ENCODE data around the gene GLT8D1. TPM values are rescaled to one million over a fixed set of nuclear protein-coding genes. Genes with fewer than 3 reads are reported as not detected.

GLT8D1 gene
- total RNA-seq, 4 donors from 2014 or later = 31.6 to 40.3 (median 35.7) TPM

DNA sequence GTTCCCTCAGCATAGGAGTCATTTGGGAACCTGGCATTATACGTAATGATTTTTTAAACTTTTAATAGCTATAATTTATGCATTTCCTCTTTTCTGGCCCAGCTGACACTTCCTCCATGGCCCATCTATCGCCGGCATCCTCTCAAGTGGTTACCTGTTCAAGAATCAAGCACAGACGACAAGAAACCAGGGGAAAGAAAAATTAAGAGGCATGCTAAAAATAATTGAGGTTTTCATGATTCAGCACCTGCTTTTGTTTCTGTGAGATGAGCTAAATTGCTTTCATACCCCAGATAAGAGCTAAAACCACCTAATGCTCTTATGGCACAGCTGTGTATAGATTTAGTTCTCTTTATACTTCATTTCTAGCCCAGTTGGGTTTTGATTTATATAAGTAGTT is 2.0 kb upstream of the GLT8D1 start:
- WGBS = 64% methylated on average over 4 of the region's 4 CpGs
- DNase-seq (ENCODE audit: extremely low spot score) = no peak
- intact Hi-C loops (cut with DNase I) = no loop called here

DNA sequence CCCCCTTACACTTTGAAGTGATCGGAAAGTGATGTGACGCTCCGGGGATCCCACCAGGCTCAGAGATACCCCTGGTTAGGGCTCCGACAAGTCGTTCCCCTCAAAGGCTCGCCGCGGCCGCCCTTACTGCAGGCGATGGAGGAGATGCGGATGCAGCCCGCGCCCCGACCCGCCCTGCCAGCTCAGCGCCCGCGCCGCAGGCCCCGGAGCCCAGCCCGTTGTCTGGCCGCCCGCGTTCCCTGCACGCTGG is 228 bp downstream of the GLT8D1 start:
- intact Hi-C loops (cut with DNase I) = no loop called here
- Histone ChIP-seq H3K4me1 (peaks cover 29 to 53% (median 50%) of the 10 kb centered on the region in 4 donors), H3K4me3 (peak overlapping the region; percentile 69 to 98 (median 92)), H3K36me3 (peaks cover 8 to 29% (median 16%) of the 10 kb centered on the region in 4 donors), H3K27me3 (no peaks in the 10 kb centered on the region), H3K27ac (replicated peaks in 1 of 4) (peak overlapping the region; percentile 89 to 94 (median 94)), H3K9me3 (peaks cover 0 to 3% (median 0%) of the 10 kb centered on the region in 4 donors)
- DNase-seq (ENCODE audit: extremely low spot score) = no peak
- no CpG with 5 or more reads among the region's 25 CpGs for WGBS
- TF ChIP-seq POLR2AphosphoS5 (IDR thresholded peaks at IDR 0.05) (no peak), POLR2A (IDR thresholded peaks at IDR 0.05; ENCODE audit: low read depth) (peak; percentile 37), EP300 (IDR thresholded peaks at IDR 0.05) (no peak)
- TF ChIP-seq, protein P1, sequence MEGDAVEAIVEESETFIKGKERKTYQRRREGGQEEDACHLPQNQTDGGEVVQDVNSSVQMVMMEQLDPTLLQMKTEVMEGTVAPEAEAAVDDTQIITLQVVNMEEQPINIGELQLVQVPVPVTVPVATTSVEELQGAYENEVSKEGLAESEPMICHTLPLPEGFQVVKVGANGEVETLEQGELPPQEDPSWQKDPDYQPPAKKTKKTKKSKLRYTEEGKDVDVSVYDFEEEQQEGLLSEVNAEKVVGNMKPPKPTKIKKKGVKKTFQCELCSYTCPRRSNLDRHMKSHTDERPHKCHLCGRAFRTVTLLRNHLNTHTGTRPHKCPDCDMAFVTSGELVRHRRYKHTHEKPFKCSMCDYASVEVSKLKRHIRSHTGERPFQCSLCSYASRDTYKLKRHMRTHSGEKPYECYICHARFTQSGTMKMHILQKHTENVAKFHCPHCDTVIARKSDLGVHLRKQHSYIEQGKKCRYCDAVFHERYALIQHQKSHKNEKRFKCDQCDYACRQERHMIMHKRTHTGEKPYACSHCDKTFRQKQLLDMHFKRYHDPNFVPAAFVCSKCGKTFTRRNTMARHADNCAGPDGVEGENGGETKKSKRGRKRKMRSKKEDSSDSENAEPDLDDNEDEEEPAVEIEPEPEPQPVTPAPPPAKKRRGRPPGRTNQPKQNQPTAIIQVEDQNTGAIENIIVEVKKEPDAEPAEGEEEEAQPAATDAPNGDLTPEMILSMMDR (IDR thresholded peaks at IDR 0.05) = no peak

More for the DNA sequence above, 2.0 kb upstream of the GLT8D1 start:
- H3K27me3 ChIP-seq = no peaks in the 10 kb centered on the region
- peak overlapping the region in 1 of 4 donors; percentile 94 for H3K27ac ChIP-seq (replicated peaks in 1 of 4)
- H3K9me3 ChIP-seq = peaks cover 0 to 3% (median 0%) of the 10 kb centered on the region in 4 donors
- H3K36me3 ChIP-seq = peaks cover 8 to 43% (median 21%) of the 10 kb centered on the region in 4 donors
- peaks cover 29 to 46% (median 43%) of the 10 kb centered on the region in 4 donors for H3K4me1 ChIP-seq
- no peak for TF ChIP-seq POLR2AphosphoS5 (IDR thresholded peaks at IDR 0.05)
- TF ChIP-seq, protein P1 (IDR thresholded peaks at IDR 0.05) = no peak
- H3K4me3 ChIP-seq = peak overlapping the region in 2 of 4 donors; percentile 69 to 91

DNA sequence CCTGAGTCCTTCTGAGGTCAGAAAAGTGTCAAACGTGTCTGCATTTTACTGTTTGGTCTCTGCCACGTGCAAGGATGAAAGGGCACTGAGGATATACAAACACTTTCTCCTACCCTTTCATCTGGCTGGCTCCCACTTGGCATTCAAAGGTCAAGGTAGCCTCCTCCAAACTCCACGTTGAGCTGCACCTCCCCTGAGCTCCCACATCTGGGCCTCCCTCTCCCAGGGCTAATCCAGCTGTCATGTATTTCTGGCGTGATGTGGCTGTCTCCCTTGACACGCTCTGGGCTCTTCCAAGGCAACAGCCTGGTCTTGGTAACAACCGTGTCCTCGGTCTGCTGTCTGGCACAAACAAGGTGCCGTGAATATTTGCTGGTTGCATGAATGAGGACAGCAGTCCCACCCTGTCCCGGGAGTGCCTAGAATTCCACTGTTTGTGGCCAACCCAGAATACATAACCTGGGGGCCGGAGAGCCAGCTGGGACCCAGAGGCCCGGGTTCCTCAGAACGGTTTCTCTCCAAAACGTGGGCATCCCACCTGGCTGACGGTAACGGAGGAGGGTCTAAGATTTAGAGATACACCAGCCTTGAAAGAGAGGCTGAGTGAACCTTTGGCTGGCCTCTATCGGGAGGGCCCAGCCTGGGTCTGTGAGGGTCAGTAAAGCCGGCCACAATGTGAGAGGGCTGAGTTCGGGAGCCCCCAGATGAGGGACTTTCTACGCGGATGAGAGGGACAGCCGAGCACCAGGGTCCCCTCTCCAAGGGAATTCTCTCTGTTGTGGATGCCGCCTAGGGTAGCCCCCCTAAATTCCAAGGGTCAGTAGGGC is 767 bp downstream of the GLT8D1 start:
- no peak for TF ChIP-seq EP300 (IDR thresholded peaks at IDR 0.05)
- TF ChIP-seq, protein P1 (IDR thresholded peaks at IDR 0.05) = no peak
- peaks cover 0 to 3% (median 0%) of the 10 kb centered on the region in 4 donors for H3K9me3 ChIP-seq
- H3K4me1 ChIP-seq = peaks cover 29 to 53% (median 50%) of the 10 kb centered on the region in 4 donors
- DNase-seq (ENCODE audit: extremely low spot score) = no peak
- peak overlapping the region; percentile 69 to 98 (median 92) for H3K4me3 ChIP-seq
- 5% methylated on average over 11 of the region's 22 CpGs for WGBS
- intact Hi-C loops (cut with DNase I) = no loop called here
- H3K27ac ChIP-seq (replicated peaks in 1 of 4) = peak overlapping the region; percentile 89 to 94 (median 94)
- H3K27me3 ChIP-seq = no peaks in the 10 kb centered on the region
- peaks cover 8 to 27% (median 18%) of the 10 kb centered on the region in 4 donors for H3K36me3 ChIP-seq

DNA sequence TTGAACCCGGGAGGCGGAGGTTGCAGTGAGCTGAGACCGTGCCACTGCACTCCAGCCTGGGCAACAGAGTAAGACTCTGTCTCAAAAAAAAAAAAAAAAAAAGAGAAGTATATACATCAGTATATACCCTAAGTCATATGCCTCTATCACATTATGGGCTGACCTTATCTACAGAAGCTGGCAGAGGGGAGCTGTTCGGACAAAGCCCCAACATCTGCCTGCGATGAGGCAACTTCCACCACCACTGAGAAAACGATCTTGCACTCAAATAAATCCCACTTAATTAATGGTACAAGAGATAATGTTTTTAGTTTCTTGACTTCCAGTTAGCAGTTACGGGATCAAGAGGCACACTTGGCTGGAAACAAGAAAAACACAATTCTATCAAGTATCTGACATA is 2.2 kb downstream of the GLT8D1 start:
- peaks cover 29 to 53% (median 50%) of the 10 kb centered on the region in 4 donors for H3K4me1 ChIP-seq
- intact Hi-C loops (cut with DNase I) = no loop called here
- no peak for DNase-seq (ENCODE audit: extremely low spot score)
- H3K27me3 ChIP-seq = no peaks in the 10 kb centered on the region
- peaks cover 0 to 29% (median 17%) of the 10 kb centered on the region in 4 donors for H3K36me3 ChIP-seq
- peaks cover 0 to 3% (median 0%) of the 10 kb centered on the region in 4 donors for H3K9me3 ChIP-seq
- TF ChIP-seq POLR2A (IDR thresholded peaks at IDR 0.05; ENCODE audit: low read depth) (no peak), EP300 (IDR thresholded peaks at IDR 0.05) (no peak), POLR2AphosphoS5 (IDR thresholded peaks at IDR 0.05) (no peak)
- TF ChIP-seq, protein P1 (IDR thresholded peaks at IDR 0.05) = no peak
- 92% methylated on average over 7 of the region's 7 CpGs for WGBS
- H3K4me3 ChIP-seq = no peak overlapping the region
- H3K27ac ChIP-seq (replicated peaks in 1 of 4) = peak overlapping the region; percentile 89 to 94 (median 94)

All from esophagus muscularis mucosa (tissue), 4 donors.